ENCODE measurements around the gene EXOC4.

DNA sequence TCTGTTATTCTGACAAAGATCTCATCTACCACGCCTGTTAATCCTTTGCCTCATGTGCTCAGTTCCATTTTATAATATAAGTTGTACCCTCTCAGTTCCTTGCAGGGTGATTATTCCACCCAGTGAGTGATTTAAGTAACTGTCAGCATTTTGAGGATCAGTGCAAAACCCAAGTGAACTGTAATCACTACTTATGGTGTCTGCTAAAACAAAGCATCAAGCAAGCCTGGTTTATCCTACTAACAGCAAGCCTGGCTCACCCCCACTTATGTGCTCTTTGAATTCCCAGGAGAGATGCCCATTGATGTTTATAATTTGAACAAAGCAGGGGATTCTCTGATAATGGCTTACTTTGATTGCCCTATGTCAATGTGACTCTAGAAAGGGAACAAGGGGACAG, 687.5 kb downstream of the EXOC4 start:
- TF ChIP-seq, protein P1, sequence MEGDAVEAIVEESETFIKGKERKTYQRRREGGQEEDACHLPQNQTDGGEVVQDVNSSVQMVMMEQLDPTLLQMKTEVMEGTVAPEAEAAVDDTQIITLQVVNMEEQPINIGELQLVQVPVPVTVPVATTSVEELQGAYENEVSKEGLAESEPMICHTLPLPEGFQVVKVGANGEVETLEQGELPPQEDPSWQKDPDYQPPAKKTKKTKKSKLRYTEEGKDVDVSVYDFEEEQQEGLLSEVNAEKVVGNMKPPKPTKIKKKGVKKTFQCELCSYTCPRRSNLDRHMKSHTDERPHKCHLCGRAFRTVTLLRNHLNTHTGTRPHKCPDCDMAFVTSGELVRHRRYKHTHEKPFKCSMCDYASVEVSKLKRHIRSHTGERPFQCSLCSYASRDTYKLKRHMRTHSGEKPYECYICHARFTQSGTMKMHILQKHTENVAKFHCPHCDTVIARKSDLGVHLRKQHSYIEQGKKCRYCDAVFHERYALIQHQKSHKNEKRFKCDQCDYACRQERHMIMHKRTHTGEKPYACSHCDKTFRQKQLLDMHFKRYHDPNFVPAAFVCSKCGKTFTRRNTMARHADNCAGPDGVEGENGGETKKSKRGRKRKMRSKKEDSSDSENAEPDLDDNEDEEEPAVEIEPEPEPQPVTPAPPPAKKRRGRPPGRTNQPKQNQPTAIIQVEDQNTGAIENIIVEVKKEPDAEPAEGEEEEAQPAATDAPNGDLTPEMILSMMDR (IDR thresholded peaks at IDR 0.05) = no peak
- no peak for TF ChIP-seq POLR2A (IDR thresholded peaks at IDR 0.05)
